Measurements from ENCODE around the gene UBL4A. TPM values are rescaled to one million over a fixed set of nuclear protein-coding genes. Genes with fewer than 3 reads are reported as not detected.
A peak's percentile ranks its signal among the peaks of the same experiment; 100 is the strongest.

Gene UBL4A
- total RNA-seq, 1 donor from 2014 or later, result 30.2 TPM

GRCh38 chrX:154525606-154526490 is 39.4 kb upstream of the UBL4A start:
- H3K27me3 ChIP-seq, result no peaks in the 10 kb centered on the region
- DNase-seq (ENCODE audit: extremely low spot score in 2 of 2), result no peak
- no peaks in the 10 kb centered on the region for H3K36me3 ChIP-seq
- H3K27ac ChIP-seq, result peak overlapping the region; percentile 54
- TF ChIP-seq CTCF (IDR thresholded peaks at IDR 0.05) (no peak), POLR2AphosphoS5 (IDR thresholded peaks at IDR 0.05; ENCODE audit: insufficient read depth in 1 of 2, low read depth in 1 of 2) (no peak), POLR2A (IDR thresholded peaks at IDR 0.05) (no peak)
- H3K4me3 ChIP-seq, result no peak overlapping the region
- H3K9me3 ChIP-seq, result no peaks in the 10 kb centered on the region
- H3K4me1 ChIP-seq, result no peaks in the 10 kb centered on the region
- intact Hi-C loops (cut with DNase I), result no loop called here

GRCh38 chrX:154519389-154519788 is 33.0 kb upstream of the UBL4A start:
- Histone ChIP-seq H3K4me1 (no peaks in the 10 kb centered on the region), H3K9me3 (no peaks in the 10 kb centered on the region), H3K4me3 (no peak overlapping the region), H3K36me3 (no peaks in the 10 kb centered on the region), H3K27me3 (no peaks in the 10 kb centered on the region), H3K27ac (no peak overlapping the region)
- intact Hi-C loops (cut with DNase I), result loop anchor here (5.0 kb wide), 1 partner anchor 42 kb away; the partner anchor contains the start of gene LAGE3
- DNase-seq (ENCODE audit: extremely low spot score in 2 of 2), result no peak
- no peak for TF ChIP-seq POLR2AphosphoS5 (IDR thresholded peaks at IDR 0.05; ENCODE audit: insufficient read depth in 1 of 2, low read depth in 1 of 2)
- no peak for TF ChIP-seq CTCF (IDR thresholded peaks at IDR 0.05)
- TF ChIP-seq POLR2A (IDR thresholded peaks at IDR 0.05), result no peak

- DNase-seq (ENCODE audit: extremely low spot score in 2 of 2), result no peak
- peak overlapping the region; percentile 31 to 62 for H3K4me3 ChIP-seq
These were observed 30.8 kb upstream of the UBL4A start for GRCh38 chrX:154517101-154517781.

GRCh38 chrX:154516656-154517100 is 30.3 kb upstream of the UBL4A start:
- H3K27ac ChIP-seq, result peak overlapping the region; percentile 82
- H3K27me3 ChIP-seq, result no peaks in the 10 kb centered on the region
- no peak for DNase-seq (ENCODE audit: extremely low spot score in 2 of 2)
- intact Hi-C loops (cut with DNase I), result loop anchor here (5.0 kb wide), 1 partner anchor 39 kb away; the partner anchor contains the start of gene LAGE3
- no peaks in the 10 kb centered on the region for H3K9me3 ChIP-seq
- peak overlapping the region; percentile 31 to 62 for H3K4me3 ChIP-seq
- no peaks in the 10 kb centered on the region for H3K4me1 ChIP-seq
- no peaks in the 10 kb centered on the region for H3K36me3 ChIP-seq
- no peak for TF ChIP-seq POLR2A (IDR thresholded peaks at IDR 0.05)
- TF ChIP-seq POLR2AphosphoS5 (IDR thresholded peaks at IDR 0.05; ENCODE audit: insufficient read depth in 1 of 2, low read depth in 1 of 2), result peak in 1 of 2 donors; percentile 12
- TF ChIP-seq CTCF (IDR thresholded peaks at IDR 0.05), result no peak

More at GRCh38 chrX:154517101-154517781, 30.8 kb upstream of the UBL4A start:
- Histone ChIP-seq H3K27ac (peak overlapping the region; percentile 82), H3K9me3 (no peaks in the 10 kb centered on the region), H3K36me3 (no peaks in the 10 kb centered on the region), H3K4me1 (no peaks in the 10 kb centered on the region), H3K27me3 (no peaks in the 10 kb centered on the region)
- no peak for TF ChIP-seq CTCF (IDR thresholded peaks at IDR 0.05)
- TF ChIP-seq POLR2AphosphoS5 (IDR thresholded peaks at IDR 0.05; ENCODE audit: insufficient read depth in 1 of 2, low read depth in 1 of 2), result no peak
- no peak for TF ChIP-seq POLR2A (IDR thresholded peaks at IDR 0.05)
- intact Hi-C loops (cut with DNase I), result loop anchor here (5.0 kb wide), 1 partner anchor 40 kb away; the partner anchor contains the start of gene LAGE3
